Breast epithelium (tissue), 3 donors: ENCODE results near the gene DLG4.

ENCODE experiments used
- POLR2A ChIP-seq: fragments of 450-650 bp; IDR thresholded peaks from one replicate; pipeline ENCODE4 v1.6.1; 2016; ENCODE audit warnings: antibody characterized with exemption, mild to moderate bottlenecking, moderate library complexity
- TF ChIP-seq, protein P1 (sequence below), 3 donors: fragments of 450-650 bp; IDR thresholded peaks; one replicate each; pipeline ENCODE4 v1.5.1; 2016 to 2017; ENCODE audit warnings: antibody characterized with exemption in 3 of 3, mild to moderate bottlenecking in 3 of 3, moderate library complexity in 3 of 3

DNA sequence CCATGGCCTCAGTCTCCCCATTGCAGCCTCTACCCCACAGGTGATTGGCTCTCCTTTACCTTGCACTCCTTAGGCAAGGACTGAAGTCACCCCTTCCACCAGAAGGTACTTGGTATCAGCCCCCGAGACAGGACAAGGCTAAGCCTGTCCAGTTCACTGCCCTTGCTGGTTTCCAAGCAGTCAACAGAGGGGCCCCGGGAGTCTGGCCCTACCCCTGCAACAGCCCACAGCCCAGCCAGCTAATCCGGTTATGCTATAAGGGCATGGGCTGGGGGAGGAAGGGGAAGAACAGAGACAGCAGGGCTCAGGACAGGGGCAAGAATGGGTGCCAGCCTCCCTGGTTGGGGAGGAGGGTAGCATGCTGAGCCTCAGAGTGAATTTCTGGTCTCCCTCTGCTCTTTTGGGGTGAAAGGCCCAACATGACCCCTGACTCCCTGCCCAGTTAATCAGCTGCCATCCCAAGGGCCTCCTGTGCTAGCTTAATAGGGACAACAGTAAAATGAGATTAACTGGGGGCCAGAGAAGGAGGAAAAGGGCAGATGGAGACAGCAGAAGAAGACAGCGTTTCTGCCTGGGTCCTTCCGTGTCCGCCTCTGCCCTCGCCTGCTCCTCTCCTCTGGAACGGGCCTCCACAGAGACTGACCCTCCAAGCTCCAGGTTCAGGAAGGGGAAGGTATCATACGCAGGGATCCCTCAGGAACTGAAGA, 10.7 kb downstream of the DLG4 start:
- TF ChIP-seq, protein P1, sequence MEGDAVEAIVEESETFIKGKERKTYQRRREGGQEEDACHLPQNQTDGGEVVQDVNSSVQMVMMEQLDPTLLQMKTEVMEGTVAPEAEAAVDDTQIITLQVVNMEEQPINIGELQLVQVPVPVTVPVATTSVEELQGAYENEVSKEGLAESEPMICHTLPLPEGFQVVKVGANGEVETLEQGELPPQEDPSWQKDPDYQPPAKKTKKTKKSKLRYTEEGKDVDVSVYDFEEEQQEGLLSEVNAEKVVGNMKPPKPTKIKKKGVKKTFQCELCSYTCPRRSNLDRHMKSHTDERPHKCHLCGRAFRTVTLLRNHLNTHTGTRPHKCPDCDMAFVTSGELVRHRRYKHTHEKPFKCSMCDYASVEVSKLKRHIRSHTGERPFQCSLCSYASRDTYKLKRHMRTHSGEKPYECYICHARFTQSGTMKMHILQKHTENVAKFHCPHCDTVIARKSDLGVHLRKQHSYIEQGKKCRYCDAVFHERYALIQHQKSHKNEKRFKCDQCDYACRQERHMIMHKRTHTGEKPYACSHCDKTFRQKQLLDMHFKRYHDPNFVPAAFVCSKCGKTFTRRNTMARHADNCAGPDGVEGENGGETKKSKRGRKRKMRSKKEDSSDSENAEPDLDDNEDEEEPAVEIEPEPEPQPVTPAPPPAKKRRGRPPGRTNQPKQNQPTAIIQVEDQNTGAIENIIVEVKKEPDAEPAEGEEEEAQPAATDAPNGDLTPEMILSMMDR (IDR thresholded peaks at IDR 0.05): no peak
- no peak for TF ChIP-seq POLR2A
